PC-9 (cell line): ENCODE results near the gene MORN4.

Source experiments
- CTCF ChIP-seq: fragments of 200-600 bp; sonication (generic); conservative IDR thresholded peaks from 2 replicates; pipeline ENCODE4 v1.6.1; 2017; ENCODE audit warnings: mixed run types, antibody characterized with exemption, mild to moderate bottlenecking, moderate library complexity
- EZH2 ChIP-seq: fragments of 200-600 bp; sonication (generic); IDR thresholded peaks from 2 replicates; pipeline ENCODE4 v1.8.0; 2017; ENCODE audit warnings: antibody characterized with exemption, low read depth

- TF ChIP-seq CTCF, result no peak
- no peak for TF ChIP-seq EZH2
Observed at GRCh38 chr10:97578171-97578844, 55.0 kb downstream of the MORN4 start.
